Measurements from ENCODE around the gene DISC1.

DNA sequence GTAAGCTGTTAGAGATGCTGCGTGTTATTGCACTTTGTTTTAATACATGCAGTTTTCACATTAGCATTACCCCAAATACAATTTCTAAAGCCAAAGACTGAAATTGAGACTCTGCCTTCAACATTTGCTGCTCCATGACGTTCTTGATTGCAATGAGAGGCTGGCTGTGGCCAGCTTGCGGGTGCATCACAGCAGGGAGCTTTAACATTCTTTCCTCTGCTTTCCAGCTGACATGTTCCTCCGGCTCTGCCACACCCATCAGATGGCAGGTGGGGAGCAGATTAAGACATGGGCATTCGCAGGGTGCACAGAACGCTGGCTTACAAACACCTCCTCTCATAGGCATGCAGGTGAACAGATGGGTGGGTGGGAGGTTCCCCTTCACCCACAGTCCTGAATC lies 314.1 kb downstream of the DISC1 start:
- TF ChIP-seq TAF1 (IDR thresholded peaks at IDR 0.05; ENCODE audit: low read depth): no peak
- TF ChIP-seq FOXM1 (IDR thresholded peaks at IDR 0.05; ENCODE audit: borderline replicate concordance, low read depth): no peak
- no peak for TF ChIP-seq EP300 (IDR thresholded peaks at IDR 0.05; ENCODE audit: borderline replicate concordance)
- no peak for TF ChIP-seq MAX (IDR thresholded peaks at IDR 0.05)
- TF ChIP-seq RAD21 (IDR thresholded peaks at IDR 0.05; ENCODE audit: low read depth): no peak
- TF ChIP-seq TCF12 (IDR thresholded peaks at IDR 0.05; ENCODE audit: low read depth): no peak
- TF ChIP-seq YY1 (IDR thresholded peaks at IDR 0.05; ENCODE audit: low read depth): no peak
- no peak for TF ChIP-seq REST (IDR thresholded peaks at IDR 0.05; ENCODE audit: low read depth)
- TF ChIP-seq, protein P1, sequence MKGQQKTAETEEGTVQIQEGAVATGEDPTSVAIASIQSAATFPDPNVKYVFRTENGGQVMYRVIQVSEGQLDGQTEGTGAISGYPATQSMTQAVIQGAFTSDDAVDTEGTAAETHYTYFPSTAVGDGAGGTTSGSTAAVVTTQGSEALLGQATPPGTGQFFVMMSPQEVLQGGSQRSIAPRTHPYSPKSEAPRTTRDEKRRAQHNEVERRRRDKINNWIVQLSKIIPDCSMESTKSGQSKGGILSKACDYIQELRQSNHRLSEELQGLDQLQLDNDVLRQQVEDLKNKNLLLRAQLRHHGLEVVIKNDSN (IDR thresholded peaks at IDR 0.05): no peak
- TF ChIP-seq EGR1 (IDR thresholded peaks at IDR 0.05): no peak
- TF ChIP-seq ZBTB7A (IDR thresholded peaks at IDR 0.05; ENCODE audit: low read depth): no peak

All from Ishikawa (cell line).